ENCODE results near the gene LTBP3. TPM values are rescaled to one million over a fixed set of nuclear protein-coding genes. Genes with fewer than 3 reads are reported as not detected.

The LTBP3 gene
- total RNA-seq, 1 donor, result 41.6 TPM

DNA sequence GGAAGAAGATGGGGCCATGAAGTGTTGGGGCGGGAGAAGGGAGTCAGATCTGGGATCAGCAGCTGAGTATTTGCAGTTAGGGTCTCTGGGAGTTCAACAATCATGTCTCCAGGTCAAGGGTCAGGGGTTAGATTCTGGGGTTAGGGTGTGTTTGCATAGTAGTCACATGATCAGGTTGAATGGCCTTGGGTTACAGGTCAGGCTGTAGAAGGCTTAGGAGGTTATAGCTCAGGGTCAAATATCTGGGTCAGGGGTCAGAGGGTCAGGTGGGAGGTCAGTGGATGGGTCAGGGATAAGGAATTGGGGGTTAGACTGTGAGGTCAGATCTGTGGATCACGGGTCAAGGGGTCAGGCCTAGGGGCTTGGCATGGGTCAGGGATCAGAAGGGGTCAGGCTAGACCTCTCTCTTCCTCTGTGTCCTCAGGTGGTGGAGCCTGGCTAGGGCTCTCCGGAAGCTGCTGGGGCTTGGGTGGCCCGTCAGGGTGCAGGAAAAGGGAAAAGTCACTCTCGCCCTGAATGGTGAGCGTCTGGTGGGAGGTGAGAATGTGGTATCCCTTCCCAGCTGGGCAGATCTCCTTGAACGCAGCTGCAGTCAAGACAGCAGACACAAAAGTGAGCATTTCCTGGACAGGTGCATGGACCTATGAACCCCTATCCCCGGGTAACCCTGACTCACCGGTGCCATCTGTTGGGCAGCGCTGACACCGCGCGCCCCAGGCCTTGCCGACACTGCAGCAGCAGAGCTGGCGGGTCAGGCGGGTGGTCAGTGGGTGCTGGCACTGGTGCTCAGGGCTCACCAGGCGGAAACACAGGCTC lies 6.4 kb downstream of the LTBP3 start:
- Histone ChIP-seq H3K79me2 (ENCODE audit: insufficient read depth, low read length) (peaks cover 32% of the 10 kb centered on the region), H3K4me3 (ENCODE audit: insufficient read depth, low read length) (no peak overlapping the region), H3K4me2 (ENCODE audit: insufficient read depth, low read length) (no peak overlapping the region), H4K20me1 (ENCODE audit: insufficient read depth, low read length) (peaks cover 41% of the 10 kb centered on the region), H3K4me1 (ENCODE audit: insufficient read depth, low read length) (peaks cover 18% of the 10 kb centered on the region), H3K27me3 (ENCODE audit: insufficient read depth, low read length) (no peaks in the 10 kb centered on the region), H3K36me3 (ENCODE audit: insufficient read depth, low read length) (peaks cover 53% of the 10 kb centered on the region), H3K27ac (ENCODE audit: low read depth, low read length) (no peak overlapping the region), H2AFZ (ENCODE audit: low read length) (no peak overlapping the region), H3K9me3 (ENCODE audit: low read depth, low read length) (no peaks in the 10 kb centered on the region)
- DNase-seq (ENCODE audit: insufficient read length, low spot score, missing footprints), result peak; percentile 88
- TF ChIP-seq, protein P1, sequence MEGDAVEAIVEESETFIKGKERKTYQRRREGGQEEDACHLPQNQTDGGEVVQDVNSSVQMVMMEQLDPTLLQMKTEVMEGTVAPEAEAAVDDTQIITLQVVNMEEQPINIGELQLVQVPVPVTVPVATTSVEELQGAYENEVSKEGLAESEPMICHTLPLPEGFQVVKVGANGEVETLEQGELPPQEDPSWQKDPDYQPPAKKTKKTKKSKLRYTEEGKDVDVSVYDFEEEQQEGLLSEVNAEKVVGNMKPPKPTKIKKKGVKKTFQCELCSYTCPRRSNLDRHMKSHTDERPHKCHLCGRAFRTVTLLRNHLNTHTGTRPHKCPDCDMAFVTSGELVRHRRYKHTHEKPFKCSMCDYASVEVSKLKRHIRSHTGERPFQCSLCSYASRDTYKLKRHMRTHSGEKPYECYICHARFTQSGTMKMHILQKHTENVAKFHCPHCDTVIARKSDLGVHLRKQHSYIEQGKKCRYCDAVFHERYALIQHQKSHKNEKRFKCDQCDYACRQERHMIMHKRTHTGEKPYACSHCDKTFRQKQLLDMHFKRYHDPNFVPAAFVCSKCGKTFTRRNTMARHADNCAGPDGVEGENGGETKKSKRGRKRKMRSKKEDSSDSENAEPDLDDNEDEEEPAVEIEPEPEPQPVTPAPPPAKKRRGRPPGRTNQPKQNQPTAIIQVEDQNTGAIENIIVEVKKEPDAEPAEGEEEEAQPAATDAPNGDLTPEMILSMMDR (IDR thresholded peaks at IDR 0.05; ENCODE audit: extremely low read depth, low read depth, low read length), result peak; percentile 49

DNA sequence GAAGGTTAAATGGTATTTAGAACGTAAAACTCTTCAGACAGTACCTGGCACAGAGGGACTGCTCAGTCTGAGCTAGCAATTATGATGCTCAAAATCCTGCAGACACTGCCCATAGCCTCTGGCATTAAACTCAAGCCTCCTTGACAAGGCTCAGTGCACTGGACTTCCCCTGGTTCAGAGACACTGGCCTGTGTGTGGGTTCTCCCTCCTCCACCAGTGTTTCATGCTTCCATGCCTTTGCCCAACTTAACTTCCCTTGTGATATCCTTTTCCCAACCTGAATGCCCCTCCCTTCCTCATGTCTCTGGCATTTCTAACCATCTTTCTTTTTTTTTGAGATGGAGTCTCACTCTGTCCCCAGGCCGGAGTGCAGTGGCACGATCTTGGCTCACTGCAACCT lies 9.1 kb downstream of the LTBP3 start:
- Histone ChIP-seq H4K20me1 (ENCODE audit: insufficient read depth, low read length) (peaks cover 31% of the 10 kb centered on the region), H3K4me1 (ENCODE audit: insufficient read depth, low read length) (no peaks in the 10 kb centered on the region), H2AFZ (ENCODE audit: low read length) (no peak overlapping the region), H3K4me3 (ENCODE audit: insufficient read depth, low read length) (no peak overlapping the region), H3K4me2 (ENCODE audit: insufficient read depth, low read length) (no peak overlapping the region), H3K27ac (ENCODE audit: low read depth, low read length) (no peak overlapping the region), H3K79me2 (ENCODE audit: insufficient read depth, low read length) (peaks cover 7% of the 10 kb centered on the region), H3K36me3 (ENCODE audit: insufficient read depth, low read length) (peaks cover 74% of the 10 kb centered on the region), H3K9me3 (ENCODE audit: low read depth, low read length) (no peaks in the 10 kb centered on the region), H3K27me3 (ENCODE audit: insufficient read depth, low read length) (no peaks in the 10 kb centered on the region)
- TF ChIP-seq, protein P1 (IDR thresholded peaks at IDR 0.05; ENCODE audit: extremely low read depth, low read depth, low read length), result no peak
- DNase-seq (ENCODE audit: insufficient read length, low spot score, missing footprints), result no peak

DNA sequence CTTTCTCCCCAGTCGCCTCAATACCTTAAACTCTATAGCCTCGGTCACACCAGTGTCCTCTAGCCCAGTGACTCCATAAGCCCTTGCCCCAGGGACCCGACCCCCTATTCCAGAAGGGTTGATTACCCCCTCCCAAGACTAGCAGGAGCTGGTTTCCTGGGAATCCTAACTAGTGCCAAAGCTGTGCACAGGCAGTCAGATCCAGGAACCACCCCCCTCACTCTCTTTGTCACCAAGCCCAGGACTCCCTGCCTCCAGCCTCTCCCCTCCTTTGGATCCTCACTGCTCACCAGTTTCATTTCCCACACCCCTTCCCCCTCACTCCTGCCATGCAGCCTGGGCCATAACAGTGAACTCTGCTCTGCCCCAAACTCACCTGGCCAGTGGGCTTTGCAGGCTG lies 9.8 kb downstream of the LTBP3 start:
- Histone ChIP-seq H4K20me1 (ENCODE audit: insufficient read depth, low read length) (peaks cover 31% of the 10 kb centered on the region), H3K27ac (ENCODE audit: low read depth, low read length) (no peak overlapping the region), H3K36me3 (ENCODE audit: insufficient read depth, low read length) (peaks cover 77% of the 10 kb centered on the region), H3K4me1 (ENCODE audit: insufficient read depth, low read length) (no peaks in the 10 kb centered on the region), H3K79me2 (ENCODE audit: insufficient read depth, low read length) (peaks cover 4% of the 10 kb centered on the region), H2AFZ (ENCODE audit: low read length) (no peak overlapping the region), H3K27me3 (ENCODE audit: insufficient read depth, low read length) (no peaks in the 10 kb centered on the region), H3K4me2 (ENCODE audit: insufficient read depth, low read length) (no peak overlapping the region), H3K4me3 (ENCODE audit: insufficient read depth, low read length) (no peak overlapping the region), H3K9me3 (ENCODE audit: low read depth, low read length) (no peaks in the 10 kb centered on the region)
- TF ChIP-seq, protein P1 (IDR thresholded peaks at IDR 0.05; ENCODE audit: extremely low read depth, low read depth, low read length), result no peak
- DNase-seq (ENCODE audit: insufficient read length, low spot score, missing footprints), result no peak

GRCh38 chr11:65547446-65548125 lies 10.6 kb downstream of the LTBP3 start:
- H3K27ac ChIP-seq (ENCODE audit: low read depth, low read length), result no peak overlapping the region
- H2AFZ ChIP-seq (ENCODE audit: low read length), result no peak overlapping the region
- no peaks in the 10 kb centered on the region for H3K9me3 ChIP-seq (ENCODE audit: low read depth, low read length)
- peak; percentile 63 for DNase-seq (ENCODE audit: insufficient read length, low spot score, missing footprints)
- peaks cover 77% of the 10 kb centered on the region for H3K36me3 ChIP-seq (ENCODE audit: insufficient read depth, low read length)
- no peak overlapping the region for H3K4me2 ChIP-seq (ENCODE audit: insufficient read depth, low read length)
- TF ChIP-seq, protein P1 (IDR thresholded peaks at IDR 0.05; ENCODE audit: extremely low read depth, low read depth, low read length), result no peak
- no peaks in the 10 kb centered on the region for H3K27me3 ChIP-seq (ENCODE audit: insufficient read depth, low read length)
- peaks cover 1% of the 10 kb centered on the region for H3K79me2 ChIP-seq (ENCODE audit: insufficient read depth, low read length)
- H4K20me1 ChIP-seq (ENCODE audit: insufficient read depth, low read length), result peaks cover 30% of the 10 kb centered on the region
- H3K4me1 ChIP-seq (ENCODE audit: insufficient read depth, low read length), result no peaks in the 10 kb centered on the region
- no peak overlapping the region for H3K4me3 ChIP-seq (ENCODE audit: insufficient read depth, low read length)
